CD4-positive, alpha-beta T cell (primary cell): ENCODE measurements around the gene DLGAP3. TPM values are rescaled to one million over a fixed set of nuclear protein-coding genes. Genes with fewer than 3 reads are reported as not detected.
"Not testable (repeated sequence)": the region's sequence is repeated elsewhere in the genome, so short reads cannot be mapped to it uniquely, and the experiment has no call there.

Experiments used
- ATAC-seq: fragments of 200-7000 bp; cut with Tn5 transposase; one replicate; pipeline ENCODE4 v1.10.0; 2022; ENCODE audit warnings: mild to moderate bottlenecking; ENCODE audit not compliant: poor library complexity
- CTCF ChIA-PET: fragments of 350-600 bp; sonication (Branson Sonifier 250); formaldehyde crosslinking; loops from one replicate; lab custom pipeline; 2021; ENCODE audit warnings: antibody characterized with exemption, inconsistent platforms; lab: Charles Lee
- POLR2A ChIA-PET: fragments of 350-600 bp; sonication (Branson Sonifier 250); formaldehyde crosslinking; loops from one replicate; lab custom pipeline; 2021; ENCODE audit warnings: antibody characterized with exemption, inconsistent platforms; lab: Charles Lee
- DNase-seq, 14 experiments: peaks; one replicate each; pipeline ENCODE4 v3.0.0-alpha.2; 2013 to 2020; ENCODE audit warnings: mixed read lengths in 2 of 14
- H3K27ac ChIP-seq, 2 donors: one replicate each; pipeline versions ENCODE4 v1.5.1 to v1.7.0; 2013; ENCODE audit warnings: low read length in 2 of 2, low read depth in 1 of 2, mild to moderate bottlenecking in 1 of 2
- H3K27me3 ChIP-seq, 2 experiments: 1 replicate in 1 of 2; 2 replicates in 1 of 2; pipeline versions ENCODE4 v1.6.1 to v1.7.0; 2013; ENCODE audit warnings: low read length in 2 of 2, control low read depth in 1 of 2, mild to moderate bottlenecking in 1 of 2, moderate library complexity in 1 of 2; ENCODE audit not compliant: insufficient read depth in 2 of 2, control insufficient read depth in 1 of 2
- H3K36me3 ChIP-seq: one replicate; pipeline ENCODE4 v1.6.1; 2013; ENCODE audit warnings: low read length, control low read depth; ENCODE audit not compliant: insufficient read depth
- H3K4me1 ChIP-seq: one replicate; pipeline ENCODE4 v1.6.1; 2013; ENCODE audit warnings: low read length, control low read depth; ENCODE audit not compliant: insufficient read depth
- H3K4me3 ChIP-seq: one replicate; pipeline ENCODE4 v1.5.1; 2013; ENCODE audit warnings: mild to moderate bottlenecking, low read length, moderate library complexity
- H3K9me3 ChIP-seq, 2 experiments: 1 replicate in 1 of 2; 2 replicates in 1 of 2; pipeline versions ENCODE4 v1.6.1 to v1.7.0; 2013; ENCODE audit warnings: low read length in 2 of 2, mild to moderate bottlenecking in 2 of 2, control low read depth in 1 of 2, moderate library complexity in 1 of 2; ENCODE audit not compliant: control insufficient read depth in 1 of 2, insufficient read depth in 1 of 2
- H3K27ac Mint-ChIP-seq: one replicate; pipeline ENCODE4 v1.8.0; 2020; ENCODE audit warnings: mixed read lengths
- H3K27me3 Mint-ChIP-seq: one replicate; pipeline ENCODE4 v1.8.0; 2021; ENCODE audit warnings: mixed read lengths
- H3K36me3 Mint-ChIP-seq: one replicate; pipeline ENCODE4 v1.8.0; 2021; ENCODE audit warnings: low read depth, mixed read lengths
- H3K4me1 Mint-ChIP-seq: one replicate; pipeline ENCODE4 v1.8.0; 2021; ENCODE audit warnings: low read depth, mixed read lengths
- H3K4me3 Mint-ChIP-seq: one replicate; pipeline ENCODE4 v1.8.0; 2020; ENCODE audit warnings: mild to moderate bottlenecking, mixed read lengths
- H3K9me3 Mint-ChIP-seq: one replicate; pipeline ENCODE4 v1.8.0; 2020; ENCODE audit warnings: mixed read lengths
- CTCF ChIP-seq: fragments of 200-600 bp; IDR thresholded peaks from one replicate; pipeline ENCODE4 v1.8.0; 2022; ENCODE audit warnings: antibody characterized with exemption, mild to moderate bottlenecking
- intact Hi-C, 2 experiments: fragments of 100-400 bp; cut with DNase I in 1 of 2; cut with micrococcal nuclease in 1 of 2; formaldehyde crosslinking; loops; one replicate each; pipeline versions ENCODE4 v1.15.1 to v1.9.0; 2023 to 2025; cut with DNase I, micrococcal nuclease
- total RNA-seq, 174 experiments: library from RNA in 2 of 174; stranded (reverse) in 2 of 174; gene quantifications; one replicate each; pipeline ENCODE4 v1.2.3 and lab custom pipeline; 2021 to 2026

Gene DLGAP3
- total RNA-seq, 2 experiments from 2014 or later = 0.34 to 0.44 TPM

- Histone ChIP-seq H3K9me3 (peaks cover 0 to 11% of the 10 kb centered on the region in 2 experiments), H3K27me3 (no peaks in the 10 kb centered on the region), H3K27ac (no peak overlapping the region), H3K4me3 (no peak overlapping the region), H3K4me1 (peaks cover 17% of the 10 kb centered on the region), H3K36me3 (no peaks in the 10 kb centered on the region)
- ATAC-seq (no peak), DNase-seq (no peak)
- no peaks in the 10 kb centered on the region for H3K27me3 Mint-ChIP-seq
- H3K9me3 Mint-ChIP-seq = no peaks in the 10 kb centered on the region
- ChIA-PET CTCF (no interaction called here), POLR2A (no interaction called here)
- no peak overlapping the region for H3K27ac Mint-ChIP-seq
- no peaks in the 10 kb centered on the region for H3K4me1 Mint-ChIP-seq
- H3K4me3 Mint-ChIP-seq = no peak overlapping the region
- no peaks in the 10 kb centered on the region for H3K36me3 Mint-ChIP-seq
- intact Hi-C loops = no loop called here
- TF ChIP-seq CTCF = no peak
Measured at GRCh38 chr1:34965597-34965996, 36.1 kb upstream of the DLGAP3 start.

- intact Hi-C loops = no loop called here
- Mint-ChIP-seq H3K4me3 (no peak overlapping the region), H3K27me3 (peaks cover 25% of the 10 kb centered on the region), H3K36me3 (peaks cover 15% of the 10 kb centered on the region), H3K9me3 (peaks cover 4% of the 10 kb centered on the region), H3K27ac (no peak overlapping the region), H3K4me1 (no peaks in the 10 kb centered on the region)
- TF ChIP-seq CTCF = no peak
- H3K4me1 ChIP-seq = no peaks in the 10 kb centered on the region
- H3K36me3 ChIP-seq = no peaks in the 10 kb centered on the region
- CTCF ChIA-PET = no interaction called here
- POLR2A ChIA-PET = no interaction called here
- H3K9me3 ChIP-seq = peaks cover 0 to 6% of the 10 kb centered on the region in 2 experiments
- no peak for DNase-seq
- H3K27me3 ChIP-seq = peaks cover 4% of the 10 kb centered on the region in 2 experiments
- no peak overlapping the region for H3K4me3 ChIP-seq
- H3K27ac ChIP-seq = no peak overlapping the region
- ATAC-seq = no peak
Measured at GRCh38 chr1:34950428-34950827, 21.0 kb upstream of the DLGAP3 start.

GRCh38 chr1:34948739-34949138, 19.3 kb upstream of the DLGAP3 start:
- H3K4me1 ChIP-seq, DNase-seq, H3K4me3 Mint-ChIP-seq, H3K4me1 Mint-ChIP-seq, POLR2A ChIA-PET, H3K36me3 ChIP-seq, H3K27ac Mint-ChIP-seq, CTCF ChIA-PET, H3K9me3 ChIP-seq, ATAC-seq, H3K27me3 ChIP-seq, intact Hi-C loops, H3K9me3 Mint-ChIP-seq, H3K4me3 ChIP-seq, H3K27ac ChIP-seq: not testable (repeated sequence)
- peaks cover 35% of the 10 kb centered on the region for H3K27me3 Mint-ChIP-seq
- H3K36me3 Mint-ChIP-seq = peaks cover 12% of the 10 kb centered on the region

GRCh38 chr1:34947641-34948314, 18.3 kb upstream of the DLGAP3 start:
- peaks cover 40% of the 10 kb centered on the region for H3K27me3 Mint-ChIP-seq
- H3K36me3 ChIP-seq, DNase-seq, H3K9me3 ChIP-seq, H3K27me3 ChIP-seq, intact Hi-C loops, H3K36me3 Mint-ChIP-seq, ATAC-seq, H3K27ac Mint-ChIP-seq, H3K4me3 ChIP-seq, H3K4me1 ChIP-seq, CTCF ChIA-PET, H3K27ac ChIP-seq, POLR2A ChIA-PET, H3K9me3 Mint-ChIP-seq, H3K4me3 Mint-ChIP-seq, H3K4me1 Mint-ChIP-seq: not testable (repeated sequence)
